ENCODE measurements around the gene RPUSD1. TPM values are rescaled to one million over a fixed set of nuclear protein-coding genes. Genes with fewer than 3 reads are reported as not detected.

Gene RPUSD1
- total and polyA plus RNA-seq, 11 donors = 7.1 to 25.7 (median 10.9) TPM

GRCh38 chr16:798666-799065 is 10.5 kb upstream of the RPUSD1 start:
- peaks cover 17 to 63% (median 33%) of the 10 kb centered on the region in 9 donors for H3K27me3 ChIP-seq
- H3K36me3 ChIP-seq = no peaks in the 10 kb centered on the region
- no peak overlapping the region for H3K4me3 ChIP-seq
- TF ChIP-seq CTCF (IDR thresholded peaks at IDR 0.05) (no peak), POLR2A (IDR thresholded peaks at IDR 0.05) (no peak)
- no peak for ATAC-seq
- DNase-seq = peak in 1 of 5 donors; percentile 51
- H3K9me3 ChIP-seq = no peaks in the 10 kb centered on the region
- no peak overlapping the region for H3K27ac ChIP-seq
- WGBS, 4 donors = 84 to 93% (median 91%) methylated on average over 13 to 19 of the region's 19 CpGs
- intact Hi-C loops (cut with DNase I) = no loop called here
- H3K4me1 ChIP-seq = peaks cover 0 to 9% (median 0%) of the 10 kb centered on the region in 12 donors

DNA sequence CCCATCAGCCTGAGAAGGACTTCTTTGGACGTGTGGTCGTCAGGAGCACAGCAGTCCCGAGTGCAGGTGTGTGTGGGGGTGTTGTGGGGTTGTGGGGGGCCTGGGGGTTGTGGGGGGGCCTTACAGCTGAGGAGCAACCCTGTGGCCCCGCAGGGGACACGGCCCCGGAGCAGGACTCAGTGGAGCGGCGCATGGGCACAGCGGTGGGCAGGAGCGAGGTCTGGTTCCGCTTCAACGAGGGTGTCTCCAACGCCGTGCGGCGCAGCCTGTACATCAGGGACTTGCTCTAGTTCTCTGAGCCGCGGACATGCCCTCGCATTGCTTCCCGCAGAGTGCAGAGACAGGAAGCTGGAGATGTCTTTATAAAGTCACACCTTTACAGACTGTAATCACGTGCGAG is 9.5 kb upstream of the RPUSD1 start:
- peaks cover 0 to 9% (median 0%) of the 10 kb centered on the region in 12 donors for H3K4me1 ChIP-seq
- H3K36me3 ChIP-seq = no peaks in the 10 kb centered on the region
- no peak overlapping the region for H3K4me3 ChIP-seq
- no peak overlapping the region for H3K27ac ChIP-seq
- ATAC-seq (no peak), DNase-seq (no peak)
- WGBS, 4 donors = 93 to 96% (median 95%) methylated on average over 21 to 22 of the region's 22 CpGs
- intact Hi-C loops (cut with DNase I) = no loop called here
- TF ChIP-seq POLR2A (IDR thresholded peaks at IDR 0.05) = no peak
- H3K9me3 ChIP-seq = no peaks in the 10 kb centered on the region
- peaks cover 14 to 54% (median 33%) of the 10 kb centered on the region in 9 donors for H3K27me3 ChIP-seq

DNA sequence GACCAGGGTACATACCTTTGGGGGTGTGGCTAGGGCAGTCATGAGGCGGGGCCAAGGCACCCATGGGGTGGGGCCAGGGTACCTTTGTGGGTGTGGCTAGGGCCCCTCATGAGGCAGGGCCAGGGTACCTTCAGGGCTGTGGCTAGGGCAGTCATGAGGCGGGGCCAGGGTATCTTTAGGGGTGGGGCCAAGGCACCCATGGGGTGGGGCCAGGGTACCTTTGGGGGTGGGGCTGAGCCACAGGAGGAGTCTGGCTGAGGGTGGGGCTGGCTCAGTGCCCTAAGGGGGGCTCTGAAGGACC is 8.9 kb upstream of the RPUSD1 start:
- Histone ChIP-seq H3K27me3 (peaks cover 14 to 47% (median 32%) of the 10 kb centered on the region in 9 donors), H3K9me3 (no peaks in the 10 kb centered on the region), H3K4me1 (peaks cover 0 to 9% (median 0%) of the 10 kb centered on the region in 12 donors), H3K36me3 (no peaks in the 10 kb centered on the region), H3K27ac (no peak overlapping the region), H3K4me3 (no peak overlapping the region)
- WGBS, 4 donors = 100% methylated on average over 1 to 2 of the region's 2 CpGs
- no peak for TF ChIP-seq POLR2A (IDR thresholded peaks at IDR 0.05)
- no peak for TF ChIP-seq CTCF (IDR thresholded peaks at IDR 0.05)
- peak in 1 of 5 donors; percentile 61 for DNase-seq
- ATAC-seq = no peak
- intact Hi-C loops (cut with DNase I) = no loop called here

DNA sequence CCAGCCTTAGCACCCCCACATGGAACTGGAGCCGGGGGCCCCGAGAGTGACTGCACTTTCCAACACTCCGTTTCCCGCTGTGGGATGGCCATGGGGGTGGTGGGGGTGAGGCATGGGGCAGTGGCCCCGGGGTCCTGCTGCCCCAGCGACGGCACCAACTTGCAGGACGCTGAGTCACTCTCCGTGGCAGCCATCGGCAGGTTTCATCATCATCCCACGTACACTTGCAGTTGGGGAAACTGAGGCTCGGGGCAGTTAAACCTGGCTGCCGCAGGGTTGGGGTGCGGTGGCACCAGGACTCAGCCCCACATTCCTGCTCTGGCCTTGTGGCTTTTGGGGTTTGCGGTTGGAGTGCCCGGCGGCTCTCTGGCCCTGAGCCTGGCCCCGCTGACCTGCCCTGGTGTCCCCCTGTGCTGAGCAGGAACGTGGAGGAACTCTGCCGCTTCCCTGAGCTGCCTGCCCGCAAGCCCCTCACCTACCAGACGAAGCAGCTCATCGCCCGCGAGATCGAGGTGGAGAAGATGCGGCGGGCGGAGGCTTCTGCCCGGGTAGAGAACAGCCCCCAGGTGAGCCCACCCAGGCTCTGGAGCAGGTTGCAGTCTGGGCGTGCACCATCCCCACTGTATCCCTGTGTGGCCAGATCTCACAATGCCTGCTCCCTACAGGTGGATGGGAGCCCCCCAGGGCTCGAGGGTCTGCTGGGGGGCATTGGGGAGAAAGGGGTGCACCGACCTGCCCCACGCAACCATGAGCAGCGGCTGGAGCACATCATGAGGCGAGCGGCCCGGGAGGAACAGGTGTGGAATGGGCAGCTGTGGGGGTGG is 8.3 kb upstream of the RPUSD1 start:
- intact Hi-C loops (cut with DNase I) = no loop called here
- peaks cover 14 to 42% (median 27%) of the 10 kb centered on the region in 9 donors for H3K27me3 ChIP-seq
- no peak for ATAC-seq

More for the DNA sequence above, 8.3 kb upstream of the RPUSD1 start:
- DNase-seq = no peak
- Histone ChIP-seq H3K4me3 (no peak overlapping the region), H3K4me1 (peaks cover 0 to 9% (median 0%) of the 10 kb centered on the region in 12 donors), H3K9me3 (no peaks in the 10 kb centered on the region), H3K27ac (no peak overlapping the region), H3K36me3 (peaks cover 0 to 3% (median 0%) of the 10 kb centered on the region in 9 donors)
- no peak for TF ChIP-seq CTCF (IDR thresholded peaks at IDR 0.05)
- no peak for TF ChIP-seq POLR2A (IDR thresholded peaks at IDR 0.05)
- WGBS, 4 donors = 94 to 97% (median 95%) methylated on average over 32 to 38 of the region's 38 CpGs

All from heart left ventricle (tissue), 16 donors.